Gastroesophageal sphincter (tissue), 4 donors: ENCODE measurements around the gene PATJ. TPM values are rescaled to one million over a fixed set of nuclear protein-coding genes. Genes with fewer than 3 reads are reported as not detected.
"Not testable (repeated sequence)": the region's sequence is repeated elsewhere in the genome, so short reads cannot be mapped to it uniquely, and the experiment has no call there.

Experiments
- ATAC-seq: fragments of 150-250 bp; one replicate; pipeline ENCODE4 v1.9.1; 2016; ENCODE audit warnings: mild to moderate bottlenecking, moderate library complexity
- H3K27ac ChIP-seq, 4 donors: fragments of 200-600 bp; sonication (generic) in 3 of 4; 1 replicate in 3 of 4; 2 replicates in 1 of 4; pipeline ENCODE4 v1.5.1; 2016 to 2019
- H3K27me3 ChIP-seq: fragments of 200-600 bp; sonication (generic); one replicate; pipeline ENCODE4 v1.5.1; 2019
- H3K36me3 ChIP-seq, 2 donors: fragments of 200-600 bp; sonication (generic); one replicate each; pipeline ENCODE4 v1.5.1; 2019; ENCODE audit warnings: control low read depth in 1 of 2
- H3K4me1 ChIP-seq, 3 donors: fragments of 200-600 bp; sonication (generic); 1 replicate in 2 of 3; 2 replicates in 1 of 3; pipeline ENCODE4 v1.5.1; 2016 to 2019; ENCODE audit warnings: control low read depth in 2 of 3
- H3K4me3 ChIP-seq, 2 donors: fragments of 200-600 bp; sonication (generic); one replicate each; pipeline ENCODE4 v1.5.1; 2019; ENCODE audit warnings: mild to moderate bottlenecking in 1 of 2, moderate library complexity in 1 of 2
- H3K9me3 ChIP-seq, 3 donors: fragments of 200-600 bp; sonication (generic); one replicate each; pipeline ENCODE4 v1.5.1; 2017 to 2019; ENCODE audit warnings: control low read depth in 2 of 3
- EP300 ChIP-seq: sonication (generic); formaldehyde crosslinking; IDR thresholded peaks from one replicate; pipeline ENCODE4 v1.6.1; 2017; ENCODE audit warnings: antibody characterized with exemption, mild to moderate bottlenecking
- POLR2A ChIP-seq, 2 donors: fragments of 450-650 bp; IDR thresholded peaks; one replicate each; pipeline ENCODE4 v1.6.1; 2017; ENCODE audit warnings: antibody characterized with exemption in 2 of 2, mild to moderate bottlenecking in 2 of 2, moderate library complexity in 1 of 2
- POLR2AphosphoS5 ChIP-seq: sonication (generic); formaldehyde crosslinking; IDR thresholded peaks from one replicate; pipeline ENCODE4 v1.6.1; 2017; ENCODE audit warnings: antibody characterized with exemption
- WGBS, 2 donors: methylation state at CpG; one replicate each; pipeline ENCODE4 v1.1.5; 2018; ENCODE audit warnings: low coverage in 1 of 2; 5-methylcytosine and 5-hydroxymethylcytosine counted together
- total RNA-seq, 4 donors: library from RNA; depleted of rRNA; stranded (reverse); fragments of >200 nt; gene quantifications; one replicate each; pipeline ENCODE4 v1.1.0, GENCODE V29; 2016
- TF ChIP-seq, protein P1 (sequence below), 4 experiments: fragments of 200-600 bp in 2 of 4; fragments of 450-650 bp in 2 of 4; sonication (generic) in 1 of 4; IDR thresholded peaks; one replicate each; pipeline ENCODE4 v1.5.1; 2017 to 2019; ENCODE audit warnings: antibody characterized with exemption in 4 of 4, mild to moderate bottlenecking in 2 of 4, moderate library complexity in 2 of 4

Gene PATJ
- total RNA-seq, 4 donors from 2014 or later = 34.8 to 59.0 (median 37.1) TPM

DNA sequence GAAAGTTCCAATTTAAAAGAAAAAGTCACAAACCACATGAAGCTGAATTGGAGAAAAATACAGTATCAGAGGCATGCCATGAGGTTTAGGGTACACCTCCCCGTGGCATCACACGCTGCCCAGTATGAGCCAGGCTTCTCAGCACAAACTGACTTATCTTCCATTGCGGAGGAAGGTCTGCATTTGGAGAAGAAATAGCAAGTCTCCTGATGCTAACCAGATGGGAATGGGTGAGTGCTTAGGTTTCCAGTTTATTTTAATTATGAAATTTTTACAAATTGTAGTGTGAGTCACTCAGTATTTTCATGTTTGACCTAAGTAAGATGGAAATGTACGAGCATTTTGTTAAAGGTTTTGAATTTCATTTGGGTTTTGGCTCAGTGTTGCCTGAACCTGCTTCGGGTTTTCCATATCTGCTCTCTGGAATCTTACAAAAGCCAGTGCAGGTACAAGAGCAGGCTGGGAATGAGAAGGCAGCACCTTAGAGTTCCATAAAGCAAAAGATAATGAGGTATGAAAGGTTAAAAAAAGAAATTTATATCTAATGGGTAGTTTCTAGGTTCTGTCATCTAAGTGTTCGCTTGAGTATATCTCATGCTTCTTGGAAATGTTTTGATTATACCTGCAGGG, 213.9 kb downstream of the PATJ start:
- ATAC-seq = no peak
- no peak overlapping the region for H3K27ac ChIP-seq
- no peaks in the 10 kb centered on the region for H3K36me3 ChIP-seq
- TF ChIP-seq POLR2AphosphoS5 (peak; percentile 5), EP300 (no peak)
- no peaks in the 10 kb centered on the region for H3K27me3 ChIP-seq
- no peak overlapping the region for H3K4me3 ChIP-seq
- H3K9me3 ChIP-seq = no peaks in the 10 kb centered on the region
- WGBS, 2 donors = 76 to 94% methylated on average over 6 of the region's 6 CpGs
- H3K4me1 ChIP-seq = peaks cover 0 to 19% (median 5%) of the 10 kb centered on the region in 3 donors

DNA sequence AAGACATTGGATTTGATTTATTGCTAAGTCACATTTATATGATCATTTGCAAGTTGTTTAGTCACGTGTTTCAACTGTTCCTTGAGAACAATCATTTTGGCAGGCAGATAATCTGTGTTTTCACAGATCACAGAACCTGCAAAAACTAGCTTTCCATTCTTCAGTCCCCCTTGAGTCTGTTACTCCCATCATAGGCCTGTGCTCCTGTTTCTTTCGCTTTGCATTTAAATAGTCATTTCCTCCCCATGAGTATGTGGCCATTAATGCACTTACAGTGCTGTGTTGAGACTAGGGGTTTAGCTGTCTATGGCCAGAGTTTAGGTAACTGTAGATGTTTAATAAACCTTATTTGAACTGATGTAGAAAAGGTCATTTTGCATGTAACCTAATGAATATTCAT, 214.5 kb downstream of the PATJ start:
- H3K27ac ChIP-seq = no peak overlapping the region
- no peaks in the 10 kb centered on the region for H3K9me3 ChIP-seq
- H3K4me1 ChIP-seq = peaks cover 0 to 13% (median 2%) of the 10 kb centered on the region in 3 donors
- TF ChIP-seq EP300 = no peak
- TF ChIP-seq POLR2A (IDR thresholded peaks at IDR 0.05) = no peak
- TF ChIP-seq, protein P1, sequence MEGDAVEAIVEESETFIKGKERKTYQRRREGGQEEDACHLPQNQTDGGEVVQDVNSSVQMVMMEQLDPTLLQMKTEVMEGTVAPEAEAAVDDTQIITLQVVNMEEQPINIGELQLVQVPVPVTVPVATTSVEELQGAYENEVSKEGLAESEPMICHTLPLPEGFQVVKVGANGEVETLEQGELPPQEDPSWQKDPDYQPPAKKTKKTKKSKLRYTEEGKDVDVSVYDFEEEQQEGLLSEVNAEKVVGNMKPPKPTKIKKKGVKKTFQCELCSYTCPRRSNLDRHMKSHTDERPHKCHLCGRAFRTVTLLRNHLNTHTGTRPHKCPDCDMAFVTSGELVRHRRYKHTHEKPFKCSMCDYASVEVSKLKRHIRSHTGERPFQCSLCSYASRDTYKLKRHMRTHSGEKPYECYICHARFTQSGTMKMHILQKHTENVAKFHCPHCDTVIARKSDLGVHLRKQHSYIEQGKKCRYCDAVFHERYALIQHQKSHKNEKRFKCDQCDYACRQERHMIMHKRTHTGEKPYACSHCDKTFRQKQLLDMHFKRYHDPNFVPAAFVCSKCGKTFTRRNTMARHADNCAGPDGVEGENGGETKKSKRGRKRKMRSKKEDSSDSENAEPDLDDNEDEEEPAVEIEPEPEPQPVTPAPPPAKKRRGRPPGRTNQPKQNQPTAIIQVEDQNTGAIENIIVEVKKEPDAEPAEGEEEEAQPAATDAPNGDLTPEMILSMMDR (IDR thresholded peaks at IDR 0.05) = no peak
- no peak for TF ChIP-seq POLR2AphosphoS5
- 65 to 71% methylated on average over 2 of the region's 2 CpGs for WGBS, 2 donors
- H3K4me3 ChIP-seq = no peak overlapping the region
- H3K36me3 ChIP-seq = no peaks in the 10 kb centered on the region
- no peaks in the 10 kb centered on the region for H3K27me3 ChIP-seq
- ATAC-seq = no peak

DNA sequence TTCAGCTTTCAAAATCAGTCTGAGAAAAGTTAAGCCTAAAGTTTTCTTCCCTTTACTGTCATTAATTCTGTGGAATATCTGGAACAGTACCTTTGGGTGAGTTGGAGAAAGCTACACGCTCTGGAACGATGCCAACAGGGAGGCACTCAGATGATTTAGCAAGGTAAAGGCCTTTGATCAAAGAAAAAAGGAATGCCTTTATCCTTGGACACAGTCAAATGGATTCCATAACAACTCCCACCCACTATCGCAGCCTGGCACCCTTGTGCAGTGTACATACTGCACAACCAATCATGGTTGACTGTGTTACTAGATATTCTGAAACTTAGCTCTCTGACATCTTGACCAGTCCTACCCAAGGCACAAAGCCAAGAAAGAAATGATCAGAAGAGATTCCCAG, 218.7 kb downstream of the PATJ start:
- WGBS, 2 donors = 89 to 96% methylated on average over 2 to 3 of the region's 3 CpGs
- Histone ChIP-seq H3K27ac (no peak overlapping the region), H3K4me3 (no peak overlapping the region), H3K36me3 (no peaks in the 10 kb centered on the region), H3K4me1 (no peaks in the 10 kb centered on the region), H3K9me3 (no peaks in the 10 kb centered on the region), H3K27me3 (no peaks in the 10 kb centered on the region)
- no peak for ATAC-seq
- no peak for TF ChIP-seq EP300
- no peak for TF ChIP-seq POLR2A (IDR thresholded peaks at IDR 0.05)
- TF ChIP-seq POLR2AphosphoS5 = no peak
- TF ChIP-seq, protein P1 (IDR thresholded peaks at IDR 0.05) = no peak

DNA sequence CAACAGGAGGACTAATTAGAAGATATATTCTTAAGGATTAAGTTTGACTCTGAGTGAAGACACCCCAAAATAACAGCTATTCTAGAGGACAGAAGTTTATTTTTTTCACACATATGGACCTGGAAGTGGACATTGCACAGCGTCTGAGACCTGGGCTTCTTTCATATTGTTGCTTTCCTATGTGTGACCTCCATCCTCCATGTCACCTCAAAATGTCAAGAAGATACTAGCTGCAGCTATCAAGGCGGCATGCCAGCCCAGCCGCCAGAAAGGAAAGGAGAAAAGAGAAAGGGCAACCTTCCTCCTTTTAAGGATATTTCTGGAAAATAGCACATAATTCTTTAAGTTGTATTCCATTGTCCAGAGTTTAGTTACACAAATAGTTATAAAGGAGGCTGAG, 220.4 kb downstream of the PATJ start:
- TF ChIP-seq POLR2A (IDR thresholded peaks at IDR 0.05) (no peak), POLR2AphosphoS5 (no peak), EP300 (no peak)
- TF ChIP-seq, protein P1 (IDR thresholded peaks at IDR 0.05) = no peak
- no peaks in the 10 kb centered on the region for H3K4me1 ChIP-seq
- no peak overlapping the region for H3K4me3 ChIP-seq
- ATAC-seq = no peak
- H3K9me3 ChIP-seq = no peaks in the 10 kb centered on the region
- H3K27ac ChIP-seq = no peak overlapping the region
- no peaks in the 10 kb centered on the region for H3K36me3 ChIP-seq
- no peaks in the 10 kb centered on the region for H3K27me3 ChIP-seq
- WGBS, 2 donors = 83 to 89% methylated on average over 3 of the region's 3 CpGs

DNA sequence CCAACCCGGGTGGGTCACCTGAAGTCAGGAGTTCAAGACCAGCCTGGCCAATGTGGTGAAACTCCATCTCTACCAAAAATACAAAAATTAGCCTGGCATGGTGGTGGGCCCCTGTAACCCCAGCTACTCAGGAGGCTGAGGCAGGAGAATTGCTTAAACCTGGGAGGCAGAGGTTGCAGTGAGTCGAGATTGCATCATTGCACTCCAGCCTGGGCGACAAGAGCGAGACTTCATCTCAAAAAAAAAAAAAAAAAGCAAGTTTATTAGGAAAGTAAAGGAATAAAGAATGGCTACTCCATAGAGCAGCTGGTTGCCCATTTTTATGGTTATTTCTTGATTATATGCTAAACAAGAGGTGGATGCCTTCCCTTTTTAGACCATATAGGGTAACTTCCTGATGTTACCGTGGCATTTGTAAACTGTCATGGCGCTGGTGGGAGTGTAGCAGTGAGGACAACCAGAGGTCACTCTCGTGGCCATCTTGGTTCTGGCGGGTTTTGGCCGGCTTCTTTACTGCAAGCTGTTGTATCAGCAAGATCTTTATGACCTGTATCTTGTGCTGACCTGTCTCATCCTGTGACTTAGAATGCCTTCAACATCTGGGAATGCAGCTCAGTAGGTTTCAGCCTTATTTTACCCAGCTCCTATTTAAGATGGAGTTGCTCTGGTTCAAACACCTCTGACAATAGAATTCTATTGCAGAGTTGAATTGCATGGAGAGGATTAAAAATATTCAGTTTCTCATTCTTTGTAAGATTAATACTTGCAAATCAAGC, 224.4 kb downstream of the PATJ start:
- H3K27ac ChIP-seq, H3K36me3 ChIP-seq, ATAC-seq, H3K4me3 ChIP-seq, H3K9me3 ChIP-seq, H3K4me1 ChIP-seq, H3K27me3 ChIP-seq: not testable (repeated sequence)
- 89 to 95% methylated on average over 6 to 7 of the region's 9 CpGs for WGBS, 2 donors

DNA sequence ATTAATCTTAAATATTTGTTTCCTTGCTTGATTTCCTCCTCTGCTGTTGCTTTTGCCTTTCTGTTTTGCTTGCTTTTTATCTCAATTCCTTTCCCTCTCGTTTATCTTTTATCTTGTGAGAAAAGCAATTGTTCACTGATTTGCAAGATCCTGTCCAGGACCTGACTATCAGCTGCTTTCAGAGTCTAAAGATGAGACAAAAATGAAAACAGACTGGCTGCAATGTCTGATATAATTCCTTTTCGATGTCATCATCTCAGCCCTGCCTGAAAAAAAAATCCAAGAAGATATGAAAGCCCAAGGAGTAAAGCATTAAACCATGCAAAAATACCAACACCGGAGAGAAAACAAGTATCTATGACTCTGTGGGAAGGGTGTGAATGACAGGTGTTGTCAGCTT, 225.5 kb downstream of the PATJ start:
- ATAC-seq = no peak

More for the DNA sequence above, 225.5 kb downstream of the PATJ start:
- Histone ChIP-seq H3K4me3 (no peak overlapping the region), H3K36me3 (no peaks in the 10 kb centered on the region), H3K27me3 (no peaks in the 10 kb centered on the region), H3K9me3 (no peaks in the 10 kb centered on the region), H3K27ac (no peak overlapping the region), H3K4me1 (no peaks in the 10 kb centered on the region)
- 52 to 60% methylated on average over 2 to 3 of the region's 3 CpGs for WGBS, 2 donors
- TF ChIP-seq POLR2A (IDR thresholded peaks at IDR 0.05) = no peak
- TF ChIP-seq, protein P1 (IDR thresholded peaks at IDR 0.05) = no peak
- no peak for TF ChIP-seq POLR2AphosphoS5
- no peak for TF ChIP-seq EP300
